NCI-H2029 (cell line): ENCODE measurements around the gene ATG10.
"Not testable (repeated sequence)": the region's sequence is repeated elsewhere in the genome, so short reads cannot be mapped to it uniquely, and the experiment has no call there.

Experiments used
- DNase-seq: peaks from one replicate; lab custom pipeline; 2025; lab: John Stamatoyannopoulos, UW

ATG10 gene

DNA sequence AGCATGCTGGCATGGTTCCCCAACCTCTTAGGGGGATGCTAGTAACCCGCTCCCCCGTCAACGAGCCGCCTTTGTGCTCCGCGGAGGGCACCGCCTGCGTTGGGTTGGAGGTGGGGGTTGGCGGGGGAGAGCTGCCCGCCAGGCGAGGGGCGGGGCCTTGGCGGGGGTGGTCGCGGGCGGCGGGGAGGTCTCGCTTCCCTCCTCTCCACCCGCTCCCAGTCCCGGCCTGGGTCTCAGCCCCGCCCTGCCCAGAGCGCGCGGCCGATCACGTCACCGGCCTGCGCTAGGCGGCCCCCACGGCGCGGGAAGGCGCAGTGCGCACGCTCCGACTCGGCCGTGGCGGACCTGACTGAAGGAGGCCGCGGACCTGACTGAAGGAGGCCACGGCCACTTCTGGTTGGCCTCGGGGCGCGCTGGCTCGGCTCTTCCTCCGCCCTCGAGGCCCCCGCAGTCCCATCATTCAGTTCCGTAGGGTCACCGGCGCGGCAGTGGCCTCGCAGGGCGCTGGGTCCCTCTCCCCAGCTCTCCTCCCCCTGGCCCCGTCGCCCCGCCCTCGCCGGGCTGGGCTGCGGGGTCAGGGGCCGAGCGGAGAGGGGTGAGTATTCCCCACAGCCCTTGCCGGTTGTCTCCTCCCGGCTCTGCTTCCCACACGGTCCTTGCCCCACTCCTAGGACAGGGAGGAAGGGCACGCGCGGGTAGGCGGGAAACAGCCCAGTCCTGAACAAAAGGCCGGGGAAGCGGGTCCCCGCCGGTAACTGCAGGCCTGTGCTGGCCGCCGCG, at the start of gene ATG10:
Gene ATG10, plus strand, starts transcription at position 312 of the 780 bp plus-strand sequence. CDS start 15,548 bp downstream, outside the sequence.
- peak; percentile 88 for DNase-seq

DNA sequence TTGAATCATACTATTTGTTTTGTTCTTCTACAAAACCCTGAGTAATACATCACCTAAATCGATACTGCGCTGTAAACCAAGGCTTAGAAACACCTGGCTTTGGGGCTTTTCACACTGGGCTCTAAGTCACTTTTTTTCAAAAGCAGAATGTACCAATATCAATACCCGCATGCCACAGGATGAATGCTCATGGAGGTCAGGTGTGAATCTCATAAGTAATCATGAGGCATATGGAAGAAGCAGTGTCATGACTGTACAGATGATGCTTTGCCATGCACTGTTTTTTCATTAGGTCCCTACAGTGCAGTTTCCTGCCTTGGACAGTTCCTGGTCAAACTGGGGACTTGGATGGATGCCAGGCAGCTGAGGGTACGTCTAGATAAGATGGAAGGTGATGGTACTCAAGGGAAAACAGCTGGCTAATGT, 49.0 kb upstream of the ATG10 start:
- peak; percentile 56 for DNase-seq

DNA sequence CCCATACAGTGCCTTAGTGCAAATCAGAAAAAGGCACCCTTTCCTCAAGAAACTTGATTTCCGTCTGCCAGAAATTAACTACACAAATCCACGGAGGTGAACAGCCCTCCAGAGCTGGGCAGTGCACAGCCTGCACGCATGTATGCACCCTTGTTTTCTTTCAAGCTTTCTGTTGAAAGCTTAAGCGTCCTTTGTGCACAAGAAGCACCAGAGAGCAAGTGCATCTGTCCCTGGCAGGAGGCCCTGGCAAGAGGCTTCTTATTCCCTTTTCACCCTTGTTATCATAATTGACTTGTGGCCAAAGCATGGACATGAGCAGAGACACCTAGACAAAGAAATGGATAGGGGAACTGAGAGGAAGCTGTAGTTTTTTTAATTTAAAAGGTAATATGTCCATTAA, 47.4 kb upstream of the ATG10 start:
- DNase-seq = peak; percentile 8

GRCh38 chr5:81925009-81925408, 46.8 kb upstream of the ATG10 start:
- no peak for DNase-seq

DNA sequence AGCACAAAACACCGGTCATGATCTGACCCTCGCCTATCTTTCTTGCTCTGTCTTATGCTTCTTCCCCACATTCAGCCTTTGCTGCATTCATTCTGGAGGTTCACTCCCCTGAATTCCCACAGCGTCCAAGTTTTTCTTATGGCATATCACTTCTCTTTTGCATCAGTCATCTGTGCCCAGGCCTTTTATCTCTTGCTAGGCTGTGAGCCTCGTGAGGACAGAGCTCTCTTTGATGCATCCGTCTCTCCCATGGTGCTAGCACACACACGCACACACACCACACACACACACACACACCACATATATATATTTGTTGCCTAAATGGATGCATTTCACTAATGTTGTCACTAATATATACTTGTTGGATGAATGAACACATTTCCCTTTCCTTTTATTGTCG, 45.8 kb upstream of the ATG10 start:
- DNase-seq = no peak

- no peak for DNase-seq
These were observed 35.8 kb upstream of the ATG10 start for GRCh38 chr5:81936066-81936465.

DNA sequence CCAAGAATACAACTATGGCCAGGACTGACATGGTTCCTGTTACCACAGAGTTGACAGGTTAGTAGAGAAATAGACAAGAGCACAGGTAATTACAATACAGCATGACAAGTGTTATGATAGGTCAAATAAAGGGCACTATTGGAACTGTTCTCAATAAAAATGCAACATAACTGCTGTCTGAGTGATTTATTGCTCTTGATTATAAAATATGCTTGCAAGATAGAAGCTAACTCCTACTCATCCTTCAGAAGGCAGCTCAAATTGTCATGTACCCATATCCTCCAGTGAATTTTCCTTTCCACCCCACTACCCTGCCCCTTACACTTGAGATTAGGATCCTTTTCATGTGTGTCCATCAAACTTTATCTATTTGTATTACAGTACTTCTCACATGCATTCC, 35.1 kb upstream of the ATG10 start:
- no peak for DNase-seq

DNA sequence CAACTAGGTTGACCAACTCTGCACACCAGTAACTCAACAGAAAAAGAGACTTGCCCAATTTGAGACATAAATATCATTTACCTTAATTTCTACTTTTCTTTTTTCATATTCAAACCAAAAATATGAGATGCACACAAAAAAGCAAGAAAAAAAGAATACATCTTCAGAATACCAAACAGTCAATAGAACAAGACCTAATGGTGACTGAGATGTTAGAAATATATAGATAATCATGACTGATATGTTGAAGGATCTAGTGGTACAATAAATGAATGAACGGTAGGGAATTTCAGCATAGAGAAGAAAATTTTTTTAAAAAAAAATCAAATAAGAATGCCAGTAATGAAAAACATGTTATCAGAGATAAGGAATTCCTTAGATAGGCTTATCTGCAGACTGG, 29.1 kb upstream of the ATG10 start:
- no peak for DNase-seq

DNA sequence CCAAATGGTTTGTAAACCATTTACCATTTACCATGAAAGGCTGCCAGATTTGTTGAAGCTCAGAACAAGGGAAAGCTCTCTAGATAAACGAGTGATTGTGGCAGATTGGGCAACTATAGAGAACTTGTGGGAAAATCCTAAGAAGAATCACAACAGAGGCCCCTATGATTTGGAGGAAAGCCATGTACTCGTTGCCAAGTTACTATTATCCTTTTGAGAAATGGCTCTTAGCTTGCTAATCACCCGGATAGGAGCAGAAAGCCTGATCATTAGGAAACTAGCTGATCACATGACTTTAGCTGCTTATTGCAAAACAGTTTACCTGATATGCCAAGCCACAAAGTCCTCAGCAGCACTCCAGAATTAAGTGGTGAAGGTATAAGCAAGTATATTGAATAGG, 23.5 kb upstream of the ATG10 start:
- DNase-seq = peak; percentile 12

DNA sequence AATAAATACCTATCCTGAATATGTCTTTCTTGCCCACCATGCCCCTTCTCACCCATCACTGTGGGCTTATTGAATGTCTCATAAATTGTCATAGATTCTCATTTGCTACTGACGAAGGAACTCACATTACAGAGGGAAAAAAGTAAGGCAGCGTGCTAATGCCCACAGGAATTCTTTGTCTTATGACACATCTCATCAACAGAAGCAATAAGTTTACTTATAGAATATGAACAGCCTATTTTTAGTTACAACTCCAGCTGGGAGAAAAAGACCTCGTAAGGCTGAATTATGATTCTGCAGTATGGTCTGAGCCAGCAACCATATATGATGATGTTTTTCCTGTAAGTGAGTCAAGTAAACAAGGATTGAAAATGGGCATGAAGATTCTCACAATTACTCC, 22.4 kb upstream of the ATG10 start:
- no peak for DNase-seq

DNA sequence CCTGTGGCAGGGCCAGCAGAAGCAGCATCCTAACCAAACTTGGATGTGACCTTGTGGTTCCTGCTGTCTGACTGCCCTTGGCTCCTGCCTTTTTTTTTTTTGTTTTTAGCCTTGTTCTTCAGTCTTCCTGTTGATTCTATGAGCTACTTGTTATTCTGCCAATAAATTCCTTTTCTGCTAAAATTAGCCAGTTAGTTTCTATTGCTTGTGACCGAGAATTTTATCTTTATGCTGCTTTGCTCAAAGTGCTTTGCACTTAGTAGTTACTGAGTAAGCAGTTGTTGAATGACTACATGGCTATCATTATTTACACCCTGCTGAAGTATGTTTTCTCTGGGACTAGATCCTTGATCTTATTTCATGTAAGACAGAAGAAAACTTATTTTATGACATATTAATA, 20.8 kb upstream of the ATG10 start:
- no peak for DNase-seq

- DNase-seq = not testable (repeated sequence)
These were observed 17.0 kb upstream of the ATG10 start for GRCh38 chr5:81954796-81955195.

- DNase-seq = not testable (repeated sequence)
These were observed 13.7 kb upstream of the ATG10 start for GRCh38 chr5:81958129-81958528.

- DNase-seq = no peak
These were observed 10.0 kb upstream of the ATG10 start for GRCh38 chr5:81961651-81962440.

GRCh38 chr5:81963544-81963943, 8.3 kb upstream of the ATG10 start:
- DNase-seq = no peak

DNA sequence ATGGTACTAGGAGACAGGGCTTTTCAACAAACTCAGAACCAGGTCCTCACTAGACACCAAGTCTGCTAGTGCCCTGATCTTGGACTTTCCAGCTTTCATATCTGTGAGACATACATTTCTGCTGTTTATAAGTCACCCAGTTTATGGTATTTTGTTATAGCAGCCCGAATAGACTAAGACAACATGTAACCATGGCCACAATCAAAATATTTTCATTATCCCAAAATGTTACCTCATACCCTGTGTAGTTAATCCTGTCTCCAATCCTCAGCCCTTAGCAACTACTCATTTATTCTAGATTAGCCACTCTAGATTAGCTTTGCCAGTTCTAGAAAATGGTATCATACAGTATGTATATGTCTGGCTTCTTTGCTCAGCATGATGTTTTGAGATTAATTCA, 6.3 kb upstream of the ATG10 start:
- no peak for DNase-seq

- DNase-seq = no peak
These were observed 2.6 kb upstream of the ATG10 start for GRCh38 chr5:81969226-81969625.

DNA sequence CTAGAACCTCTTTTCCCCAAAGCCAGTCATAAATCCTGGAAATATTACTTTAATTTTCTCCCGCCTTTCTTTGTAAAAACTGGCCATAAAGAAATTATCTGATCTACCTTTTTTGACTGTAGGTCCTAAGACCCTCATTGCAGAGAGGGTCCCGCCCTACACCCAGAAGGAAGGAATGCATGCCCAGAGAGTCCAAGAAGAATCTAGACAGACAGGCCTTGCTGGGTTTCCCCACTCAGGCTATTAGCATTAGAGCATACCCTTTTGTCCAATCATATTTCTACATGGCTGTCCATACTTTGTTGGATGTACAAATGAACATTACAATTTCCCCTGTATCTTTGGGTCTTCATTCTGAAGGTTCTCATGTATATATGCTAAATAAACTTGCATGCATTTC, 1.9 kb upstream of the ATG10 start:
- no peak for DNase-seq

DNA sequence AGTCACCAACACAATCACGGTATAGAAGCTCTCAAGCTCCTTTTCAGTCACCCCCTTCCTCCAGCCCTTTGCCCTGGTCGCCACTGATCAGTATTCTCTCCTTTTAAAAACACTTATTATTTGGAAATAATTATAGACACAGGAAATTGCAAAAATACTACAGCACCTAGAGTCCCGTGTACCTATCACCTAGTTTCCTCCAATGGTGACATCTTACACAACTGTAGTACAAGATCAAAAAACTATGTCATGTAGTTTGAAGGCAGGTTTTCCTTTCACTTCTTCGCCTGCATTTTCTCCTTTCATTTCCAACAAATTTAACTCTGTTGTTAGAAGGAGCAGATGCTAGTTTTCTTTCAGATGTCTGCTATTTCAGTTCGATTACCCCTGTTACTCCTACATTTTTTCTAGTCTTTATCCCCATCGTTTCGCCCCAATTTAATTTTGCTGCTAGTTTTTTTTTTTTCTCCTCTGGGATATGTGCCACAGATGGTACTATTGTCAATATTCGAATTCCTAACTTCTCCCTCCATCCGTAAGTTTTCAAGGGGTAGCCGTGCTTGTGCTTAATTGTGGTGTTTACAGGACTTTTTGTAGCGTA, 612 bp upstream of the ATG10 start:
- peak; percentile 11 for DNase-seq

DNA sequence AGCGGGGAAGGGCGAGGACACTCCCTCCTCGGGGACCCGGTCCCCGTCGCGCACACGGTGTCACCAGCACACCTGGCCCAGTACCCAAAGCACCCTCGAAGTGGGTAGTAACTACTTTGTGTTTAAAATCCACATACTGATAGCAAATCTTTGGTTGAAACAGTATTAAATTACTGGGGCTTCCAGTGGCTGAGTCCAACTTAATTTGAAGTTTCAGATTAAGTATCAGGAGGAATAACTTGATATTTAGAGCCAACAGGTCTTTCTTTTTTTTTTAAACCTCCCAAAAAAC, 615 bp downstream of the ATG10 start:
- DNase-seq = no peak

DNA sequence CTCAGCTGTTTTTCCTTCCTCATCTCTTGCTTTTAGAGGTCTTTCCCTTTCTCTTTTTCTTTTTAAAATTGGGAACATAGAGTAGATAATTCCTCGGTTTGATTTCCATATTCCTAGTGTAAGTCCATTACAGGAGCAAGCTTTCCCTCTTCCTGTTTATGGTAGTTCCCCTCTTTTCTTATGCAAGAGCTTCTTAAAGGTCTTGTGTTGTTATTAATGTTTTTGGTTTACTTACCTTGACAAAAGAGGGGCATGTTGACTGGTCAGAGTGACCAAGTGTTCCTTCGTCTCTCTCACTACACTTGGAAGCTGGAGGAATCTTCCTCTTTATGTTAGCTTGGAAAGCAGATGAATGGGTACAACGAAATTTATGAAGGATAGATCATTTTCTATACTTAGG, 8.3 kb downstream of the ATG10 start:
- no peak for DNase-seq

DNA sequence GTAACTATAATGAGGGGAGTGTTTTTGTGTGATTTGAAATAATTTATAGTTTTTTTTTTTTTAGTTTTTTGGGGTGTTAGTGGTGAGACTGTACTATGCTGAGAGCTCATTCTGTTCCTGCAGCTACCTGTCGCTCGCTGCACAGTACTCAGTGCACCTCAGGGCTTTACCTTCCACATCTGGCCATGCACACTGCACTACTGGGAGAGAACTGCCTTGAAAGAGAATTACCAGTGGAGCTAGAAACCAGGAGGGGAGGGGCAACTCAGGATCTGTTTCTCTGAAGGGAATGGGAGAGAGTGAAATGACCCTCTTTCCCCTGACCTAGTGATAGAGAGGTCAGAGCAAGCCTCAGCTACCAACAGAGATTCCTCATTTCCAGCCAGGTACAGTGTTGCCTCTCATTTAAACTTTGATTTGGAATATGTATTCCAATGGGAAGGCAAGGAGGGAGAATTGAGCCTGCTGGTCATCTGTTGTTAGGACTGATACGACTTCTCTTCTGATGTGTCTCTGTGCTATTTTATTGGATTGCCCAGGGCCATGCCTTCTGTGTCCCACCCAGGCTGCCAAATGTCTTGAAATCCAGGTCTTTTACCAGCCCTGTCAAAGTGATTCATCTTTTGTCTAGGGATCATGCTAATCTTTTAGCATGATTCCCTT, 8.9 kb downstream of the ATG10 start:
- DNase-seq = no peak
